GM21367 (cell line): ENCODE results near the gene ACOT7.
"Not testable (repeated sequence)": the region's sequence is repeated elsewhere in the genome, so short reads cannot be mapped to it uniquely, and the experiment has no call there.

Experiments
- ATAC-seq: cut with Tn5 transposase; IDR thresholded peaks from one replicate; pipeline ENCODE4 v1.9.1; 2021; ENCODE audit not compliant: unreplicated experiment

Gene ACOT7

GRCh38 chr1:6317098-6317760 lies 76.3 kb downstream of the ACOT7 start:
- no peak for ATAC-seq

GRCh38 chr1:6316240-6317097 lies 77.1 kb downstream of the ACOT7 start:
- ATAC-seq = no peak

GRCh38 chr1:6314503-6314902 lies 79.1 kb downstream of the ACOT7 start:
- no peak for ATAC-seq

- ATAC-seq = no peak
These were observed 80.0 kb downstream of the ACOT7 start for GRCh38 chr1:6313393-6314200.

GRCh38 chr1:6310116-6310848 lies 83.3 kb downstream of the ACOT7 start:
- no peak for ATAC-seq

GRCh38 chr1:6309564-6309963 lies 84.0 kb downstream of the ACOT7 start:
- ATAC-seq = no peak

- no peak for ATAC-seq
These were observed 85.1 kb downstream of the ACOT7 start for GRCh38 chr1:6308449-6308848.

GRCh38 chr1:6307682-6308081 lies 85.9 kb downstream of the ACOT7 start:
- not testable (repeated sequence) for ATAC-seq

- no peak for ATAC-seq
These were observed 86.5 kb downstream of the ACOT7 start for GRCh38 chr1:6307099-6307498.

GRCh38 chr1:6303397-6304012 lies 90.1 kb downstream of the ACOT7 start:
- no peak for ATAC-seq

GRCh38 chr1:6302568-6302967 lies 91.0 kb downstream of the ACOT7 start:
- ATAC-seq = no peak

- ATAC-seq = no peak
These were observed 92.0 kb downstream of the ACOT7 start for GRCh38 chr1:6301526-6301925.

- no peak for ATAC-seq
These were observed 93.1 kb downstream of the ACOT7 start for GRCh38 chr1:6300342-6301048.

GRCh38 chr1:6299557-6300165 lies 93.9 kb downstream of the ACOT7 start:
- no peak for ATAC-seq

- ATAC-seq = no peak
These were observed 94.6 kb downstream of the ACOT7 start for GRCh38 chr1:6298940-6299465.

- no peak for ATAC-seq
These were observed 95.0 kb downstream of the ACOT7 start for GRCh38 chr1:6298530-6298929.

GRCh38 chr1:6295910-6296309 lies 97.7 kb downstream of the ACOT7 start:
- no peak for ATAC-seq

- ATAC-seq = no peak
These were observed 98.5 kb downstream of the ACOT7 start for GRCh38 chr1:6294890-6295556.
